Heart right ventricle (tissue), 16 donors: ENCODE measurements around the gene PRPF6. TPM values are rescaled to one million over a fixed set of nuclear protein-coding genes. Genes with fewer than 3 reads are reported as not detected.

Experiments used
- ATAC-seq, 8 donors: fragments of 200-7000 bp; cut with Tn5 transposase; one replicate each; pipeline ENCODE4 v1.9.1; 2020; ENCODE audit warnings: mild to moderate bottlenecking in 8 of 8, moderate library complexity in 8 of 8, moderate number of reproducible peaks in 1 of 8
- DNase-seq, 2 donors: peaks; one replicate each; pipeline ENCODE4 v3.0.0-alpha.2; 2020
- H3K27ac ChIP-seq, 10 donors: fragments of 200-600 bp; sonication (generic) in 2 of 10; one replicate each; pipeline versions ENCODE4 v1.5.0 to v1.8.0; 2020 to 2022; ENCODE audit warnings: mild to moderate bottlenecking in 3 of 10
- H3K27me3 ChIP-seq, 7 donors: fragments of 200-600 bp; one replicate each; pipeline ENCODE4 v1.8.0; 2021 to 2022; ENCODE audit warnings: mild to moderate bottlenecking in 2 of 7
- H3K36me3 ChIP-seq, 9 donors: fragments of 200-600 bp; sonication (generic) in 1 of 9; one replicate each; pipeline versions ENCODE4 v1.5.0 to v1.8.0; 2020 to 2022; ENCODE audit warnings: mild to moderate bottlenecking in 2 of 9
- H3K4me1 ChIP-seq, 9 donors: fragments of 200-600 bp; sonication (generic) in 1 of 9; one replicate each; pipeline versions ENCODE4 v1.5.0 to v1.8.0; 2020 to 2022; ENCODE audit warnings: mild to moderate bottlenecking in 4 of 9
- H3K4me3 ChIP-seq, 10 donors: fragments of 200-600 bp; sonication (generic) in 2 of 10; one replicate each; pipeline versions ENCODE4 v1.5.0 to v1.8.0; 2020 to 2022; ENCODE audit warnings: mild to moderate bottlenecking in 7 of 10, moderate library complexity in 2 of 10
- H3K9me3 ChIP-seq, 11 donors: fragments of 200-600 bp in 10 of 11; sonication (generic) in 2 of 11; one replicate each; pipeline versions ENCODE4 v1.5.0 to v1.8.0; 2013 to 2022; ENCODE audit warnings: mild to moderate bottlenecking in 2 of 11, control low read depth in 1 of 11, moderate library complexity in 1 of 11
- WGBS, 2 donors: extraction: QIAGEN DNeasy Blood & Tissue Kit; methylation state at CpG; one replicate each; pipeline ENCODE4 v1.1.7; 2013; ENCODE audit warnings: inconsistent platforms in 1 of 2; 5-methylcytosine and 5-hydroxymethylcytosine counted together
- intact Hi-C, 10 donors: fragments of 100-400 bp; cut with DNase I; formaldehyde crosslinking; loops; one replicate each; pipeline versions ENCODE4 v1.11.1 to v1.14.2; 2022
- polyA plus RNA-seq, 2 donors: library from polyadenylated mRNA; stranded (reverse); fragments of 200-250 nt; gene quantifications; one replicate each; pipeline ENCODE4 v1.2.3, GENCODE V29; 2013
- total RNA-seq, 10 donors: library from RNA; stranded (reverse); fragmentation: NEBNext Ultra II Directional in 3 of 10; extraction: Animal tissue kit (Norgen Biotek cat#: 25700) in 3 of 10; gene quantifications; one replicate each; pipeline versions ENCODE4 v1.2.1 to v1.2.4, GENCODE V29; 2021 to 2023
- TF ChIP-seq, protein P1 (sequence below), 9 donors: fragments of 200-600 bp; sonication (generic) in 2 of 9; IDR thresholded peaks; one replicate each; pipeline versions ENCODE4 v1.5.0 to v1.8.0; 2021 to 2022; ENCODE audit warnings: antibody characterized with exemption in 9 of 9, mild to moderate bottlenecking in 5 of 9, moderate library complexity in 1 of 9
- donor health status: Arrhythmogenic right ventricular cardiomyopathy.
- donor health status: ischemic (EF 13 %, LVEDD 7.1; RV severe dilation, severe dysfunction).
- donor health status: healthy with polysubstance abuse.
- donor health status: DM: no; HTN: yes; CAD: no.
- donor health status: DM: no; HTN: no; CAD: no.
- donor health status: ischemic (EF 25% LVEDD 6.9; RV normal size, moderate dysfunction).
- donor health status: ischemic (EF 25% LVEDD 5.7; RV mildly dilated, moderate dysfunction).
- donor health status: healthy.
- donor health status: DM: yes; HTN: yes; CAD: no.
- donor health status: Ischemic cardiomyopathy.
- donor health status: ischemic (EF 35%, LVEDD 5.7; RV mildly dilated, moderate dysfunction).
- donor health status: nonischemic (EF 11% LVEDD 7.7; RV severe dilation, severe dysfunction).
- donor health status: DM: yes; HTN: yes; CAD: no.
- donor health status: PGD.
- donor health status: ischemic (EF 29% LVEDD 5.4; RV normal size, mild dysfunction).
- donor health status: nonischemic (EF 23%, LVEDD 6.1; RV moderate dilation, normal function).

The PRPF6 gene
- total and polyA plus RNA-seq, 12 donors, result 27.8 to 53.6 (median 48.1) TPM

DNA sequence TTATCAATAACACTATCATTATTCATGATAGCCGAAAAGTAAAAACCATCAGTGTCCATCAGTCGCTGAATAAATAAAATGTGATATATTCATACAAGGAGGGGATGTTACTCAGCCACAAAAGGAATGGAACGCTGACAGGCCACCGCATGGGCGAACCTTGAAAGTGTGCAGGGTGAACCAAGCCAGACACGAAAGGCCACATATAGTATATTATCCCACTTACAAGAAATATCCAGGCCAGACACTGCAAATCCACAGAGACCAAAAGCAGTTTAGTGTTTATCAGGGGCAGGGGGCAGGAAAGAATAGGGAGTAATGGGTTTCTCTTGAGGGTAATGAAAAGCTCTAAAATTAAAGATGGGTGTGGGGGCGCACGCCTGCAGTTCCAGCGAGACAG lies 62.8 kb downstream of the PRPF6 start:
- no peaks in the 10 kb centered on the region for H3K9me3 ChIP-seq
- H3K36me3 ChIP-seq, result peaks cover 0 to 26% (median 5%) of the 10 kb centered on the region in 9 donors
- H3K27ac ChIP-seq, result peak overlapping the region in 6 of 10 donors; percentile 59 to 93 (median 84)
- H3K4me3 ChIP-seq, result no peak overlapping the region
- peaks cover 13 to 49% (median 39%) of the 10 kb centered on the region in 9 donors for H3K4me1 ChIP-seq
- ATAC-seq (no peak), DNase-seq (no peak)
- peaks cover 7 to 95% (median 70%) of the 10 kb centered on the region in 7 donors for H3K27me3 ChIP-seq
- WGBS, 2 donors, result 78 to 86% methylated on average over 9 of the region's 9 CpGs
- intact Hi-C loops, result no loop called here
- TF ChIP-seq, protein P1, sequence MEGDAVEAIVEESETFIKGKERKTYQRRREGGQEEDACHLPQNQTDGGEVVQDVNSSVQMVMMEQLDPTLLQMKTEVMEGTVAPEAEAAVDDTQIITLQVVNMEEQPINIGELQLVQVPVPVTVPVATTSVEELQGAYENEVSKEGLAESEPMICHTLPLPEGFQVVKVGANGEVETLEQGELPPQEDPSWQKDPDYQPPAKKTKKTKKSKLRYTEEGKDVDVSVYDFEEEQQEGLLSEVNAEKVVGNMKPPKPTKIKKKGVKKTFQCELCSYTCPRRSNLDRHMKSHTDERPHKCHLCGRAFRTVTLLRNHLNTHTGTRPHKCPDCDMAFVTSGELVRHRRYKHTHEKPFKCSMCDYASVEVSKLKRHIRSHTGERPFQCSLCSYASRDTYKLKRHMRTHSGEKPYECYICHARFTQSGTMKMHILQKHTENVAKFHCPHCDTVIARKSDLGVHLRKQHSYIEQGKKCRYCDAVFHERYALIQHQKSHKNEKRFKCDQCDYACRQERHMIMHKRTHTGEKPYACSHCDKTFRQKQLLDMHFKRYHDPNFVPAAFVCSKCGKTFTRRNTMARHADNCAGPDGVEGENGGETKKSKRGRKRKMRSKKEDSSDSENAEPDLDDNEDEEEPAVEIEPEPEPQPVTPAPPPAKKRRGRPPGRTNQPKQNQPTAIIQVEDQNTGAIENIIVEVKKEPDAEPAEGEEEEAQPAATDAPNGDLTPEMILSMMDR (IDR thresholded peaks at IDR 0.05), result no peak

DNA sequence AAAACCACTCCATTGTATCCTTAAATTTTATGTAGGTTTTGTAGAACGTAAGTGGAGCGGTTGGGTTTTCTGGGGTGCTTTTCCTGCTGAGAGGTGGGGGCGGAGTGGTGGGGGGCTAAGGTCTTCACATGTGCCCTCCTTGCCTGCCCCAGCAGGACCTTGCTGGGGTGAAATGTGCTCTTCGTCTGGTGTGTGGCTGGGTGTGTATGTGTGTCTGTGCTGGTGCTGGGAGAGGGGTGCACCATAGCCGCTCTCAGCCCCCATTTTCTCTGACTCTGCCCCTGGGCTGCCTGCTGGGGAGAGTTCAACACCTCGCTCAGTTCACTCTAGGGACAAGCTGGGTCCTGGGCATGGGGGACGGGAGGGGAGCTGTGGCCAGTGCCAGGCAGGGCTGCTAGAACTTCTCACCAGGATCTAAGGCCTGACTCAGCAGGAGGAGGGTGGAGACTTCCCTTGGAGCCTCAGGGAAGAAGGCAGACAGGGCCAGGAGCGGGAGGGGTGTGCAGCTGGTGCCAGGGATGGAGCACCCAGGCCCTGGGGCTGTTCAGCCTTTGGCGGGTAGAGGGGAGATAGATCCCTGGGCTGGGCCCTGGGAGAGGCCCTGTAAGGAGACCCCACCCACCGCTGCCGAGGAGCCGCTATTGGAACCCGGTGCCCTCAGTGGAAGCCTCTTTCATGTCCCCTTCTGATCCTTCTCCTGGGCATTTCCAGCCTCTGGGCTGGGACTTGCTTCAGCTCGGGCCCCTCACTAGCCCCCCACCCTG lies 63.7 kb downstream of the PRPF6 start:
- H3K27me3 ChIP-seq, result peaks cover 9 to 90% (median 68%) of the 10 kb centered on the region in 7 donors
- H3K9me3 ChIP-seq, result no peaks in the 10 kb centered on the region
- ATAC-seq (peak in 7 of 8 donors; percentile 10 to 60 (median 52)), DNase-seq (peak in 1 of 2 donors; percentile 64)
- peaks cover 11 to 40% (median 31%) of the 10 kb centered on the region in 9 donors for H3K4me1 ChIP-seq
- H3K36me3 ChIP-seq, result peaks cover 0 to 26% (median 5%) of the 10 kb centered on the region in 9 donors
- peak overlapping the region; percentile 47 to 93 (median 82) for H3K27ac ChIP-seq
- TF ChIP-seq, protein P1 (IDR thresholded peaks at IDR 0.05), result no peak
- peak overlapping the region in 5 of 10 donors; percentile 27 to 78 (median 66) for H3K4me3 ChIP-seq
- 55 to 61% methylated on average over 12 to 14 of the region's 14 CpGs for WGBS, 2 donors
- intact Hi-C loops, result no loop called here

DNA sequence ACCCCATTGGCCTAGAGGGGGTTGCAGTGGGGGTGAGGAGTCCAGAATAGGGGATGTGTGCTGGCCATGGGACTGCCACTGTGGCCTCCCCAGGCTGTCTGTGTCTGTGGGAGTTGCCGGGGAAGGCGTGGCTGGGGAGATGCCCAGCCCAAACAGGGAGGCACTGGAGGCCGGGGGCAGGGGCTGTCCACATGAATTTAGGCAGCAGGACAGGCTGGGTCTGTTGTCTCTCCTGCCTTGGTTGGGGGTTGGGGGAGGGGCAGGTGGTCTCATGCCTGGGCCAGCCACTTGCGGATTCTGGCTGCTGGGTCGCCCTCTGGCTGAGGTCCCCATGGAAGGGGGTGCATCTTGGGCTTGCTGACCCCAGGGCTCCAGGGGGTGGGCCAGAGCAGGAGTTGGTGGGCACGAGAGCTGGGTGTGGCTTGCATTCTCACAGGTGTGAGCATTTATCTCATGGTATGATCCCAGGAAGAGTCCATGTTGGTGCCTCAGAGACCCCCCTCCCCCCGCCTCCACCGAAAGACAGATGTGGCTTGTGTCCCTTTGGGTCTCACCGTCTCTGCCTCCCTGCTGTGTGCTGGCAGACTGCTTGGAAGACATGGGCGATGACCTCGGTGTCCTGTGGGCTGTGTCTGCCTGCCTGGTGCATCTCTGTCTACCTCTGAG lies 64.5 kb downstream of the PRPF6 start:
- 44 to 52% methylated on average over 11 of the region's 11 CpGs for WGBS, 2 donors
- Histone ChIP-seq H3K9me3 (no peaks in the 10 kb centered on the region), H3K4me1 (peaks cover 15 to 40% (median 32%) of the 10 kb centered on the region in 9 donors), H3K27ac (peak overlapping the region; percentile 47 to 93 (median 84)), H3K27me3 (peaks cover 9 to 90% (median 69%) of the 10 kb centered on the region in 7 donors), H3K4me3 (peak overlapping the region in 7 of 10 donors; percentile 59 to 78 (median 66)), H3K36me3 (peaks cover 0 to 26% (median 5%) of the 10 kb centered on the region in 9 donors)
- intact Hi-C loops, result no loop called here
- ATAC-seq (peak in 7 of 8 donors; percentile 11 to 56 (median 24)), DNase-seq (peak in 1 of 2 donors; percentile 64)
- TF ChIP-seq, protein P1 (IDR thresholded peaks at IDR 0.05), result no peak

DNA sequence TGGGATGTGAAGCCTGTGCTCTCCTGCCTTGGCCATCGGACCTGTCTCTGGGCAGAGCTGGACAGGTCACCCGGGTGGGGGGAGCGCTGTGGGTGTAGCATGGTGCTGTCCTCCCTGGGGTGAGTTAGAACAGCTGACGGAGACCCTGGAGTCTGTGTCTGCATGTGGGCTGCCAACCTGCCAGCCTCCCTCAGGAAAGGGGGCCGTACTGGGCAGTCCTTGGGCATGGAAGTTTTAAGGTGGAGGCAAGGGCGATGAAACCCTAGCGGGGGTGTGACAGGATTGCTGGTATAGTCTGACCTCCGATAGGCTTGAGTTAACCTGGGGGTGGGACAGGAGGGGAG lies 66.1 kb downstream of the PRPF6 start:
- no peaks in the 10 kb centered on the region for H3K9me3 ChIP-seq
- TF ChIP-seq, protein P1 (IDR thresholded peaks at IDR 0.05), result no peak
- 64 to 70% methylated on average over 8 of the region's 8 CpGs for WGBS, 2 donors
- peak overlapping the region; percentile 74 to 93 (median 84) for H3K27ac ChIP-seq
- ATAC-seq (no peak), DNase-seq (no peak)
- H3K36me3 ChIP-seq, result peaks cover 0 to 26% (median 5%) of the 10 kb centered on the region in 9 donors
- intact Hi-C loops, result no loop called here
- H3K27me3 ChIP-seq, result peaks cover 9 to 90% (median 56%) of the 10 kb centered on the region in 7 donors
- H3K4me3 ChIP-seq, result peak overlapping the region; percentile 55 to 78 (median 64)
- peaks cover 4 to 37% (median 18%) of the 10 kb centered on the region in 9 donors for H3K4me1 ChIP-seq
